Muscle layer of colon (tissue), 2 donors: ENCODE results near the gene OR4E2.
"Not testable (repeated sequence)": the region's sequence is repeated elsewhere in the genome, so short reads cannot be mapped to it uniquely, and the experiment has no call there.

Source experiments
- H3K27ac ChIP-seq: one replicate; pipeline ENCODE4 v1.7.0; 2013; ENCODE audit warnings: low read depth, mild to moderate bottlenecking, low read length, moderate library complexity
- H3K27me3 ChIP-seq, 2 donors: one replicate each; pipeline ENCODE4 v1.7.0; 2013; ENCODE audit warnings: low read length in 2 of 2, mild to moderate bottlenecking in 2 of 2; ENCODE audit not compliant: insufficient read depth in 2 of 2, control insufficient read depth in 1 of 2
- H3K36me3 ChIP-seq: one replicate; pipeline ENCODE4 v1.7.0; 2013; ENCODE audit warnings: mild to moderate bottlenecking, low read length; ENCODE audit not compliant: insufficient read depth
- H3K4me1 ChIP-seq: one replicate; pipeline ENCODE4 v1.7.0; 2013; ENCODE audit warnings: mild to moderate bottlenecking, low read length; ENCODE audit not compliant: insufficient read depth
- H3K4me3 ChIP-seq, 2 donors: one replicate each; pipeline ENCODE4 v1.7.0; 2013; ENCODE audit warnings: low read length in 2 of 2, low read depth in 1 of 2, mild to moderate bottlenecking in 1 of 2, moderate library complexity in 1 of 2
- H3K9ac ChIP-seq: one replicate; pipeline ENCODE4 v1.7.0; 2013; ENCODE audit warnings: low read length
- H3K9me3 ChIP-seq: one replicate; pipeline ENCODE4 v1.7.0; 2013; ENCODE audit warnings: mild to moderate bottlenecking, low read length
- donor health status: abdominal sarcoma.
- donor health status: Adenocarcinoma of cecum.

The OR4E2 gene

GRCh38 chr14:21697662-21698061, 44.0 kb downstream of the OR4E2 start:
- not testable (repeated sequence) for H3K36me3 ChIP-seq, H3K4me1 ChIP-seq, H3K9ac ChIP-seq, H3K27ac ChIP-seq, H3K9me3 ChIP-seq, H3K4me3 ChIP-seq, H3K27me3 ChIP-seq

GRCh38 chr14:21698538-21698937, 44.9 kb downstream of the OR4E2 start:
- H3K36me3 ChIP-seq, H3K9ac ChIP-seq, H3K4me1 ChIP-seq, H3K27ac ChIP-seq, H3K9me3 ChIP-seq, H3K4me3 ChIP-seq, H3K27me3 ChIP-seq: not testable (repeated sequence)

GRCh38 chr14:21699551-21699950, 45.9 kb downstream of the OR4E2 start:
- Histone ChIP-seq H3K27me3 (no peaks in the 10 kb centered on the region), H3K4me3 (no peak overlapping the region), H3K9me3 (no peaks in the 10 kb centered on the region), H3K27ac (no peak overlapping the region), H3K9ac (no peak overlapping the region), H3K4me1 (no peaks in the 10 kb centered on the region), H3K36me3 (no peaks in the 10 kb centered on the region)

GRCh38 chr14:21702316-21702715, 48.7 kb downstream of the OR4E2 start:
- H3K9me3 ChIP-seq, result no peaks in the 10 kb centered on the region
- H3K27ac ChIP-seq, result no peak overlapping the region
- H3K4me1 ChIP-seq, result no peaks in the 10 kb centered on the region
- H3K36me3 ChIP-seq, result no peaks in the 10 kb centered on the region
- H3K9ac ChIP-seq, result no peak overlapping the region
- H3K4me3 ChIP-seq, result no peak overlapping the region
- H3K27me3 ChIP-seq, result no peaks in the 10 kb centered on the region

- H3K4me1 ChIP-seq, result no peaks in the 10 kb centered on the region
- H3K9ac ChIP-seq, result no peak overlapping the region
- H3K4me3 ChIP-seq, result no peak overlapping the region
- H3K9me3 ChIP-seq, result no peaks in the 10 kb centered on the region
- H3K27ac ChIP-seq, result no peak overlapping the region
- H3K27me3 ChIP-seq, result no peaks in the 10 kb centered on the region
- no peaks in the 10 kb centered on the region for H3K36me3 ChIP-seq
Observed at GRCh38 chr14:21703357-21704326, 50.0 kb downstream of the OR4E2 start.

GRCh38 chr14:21704338-21704737, 50.7 kb downstream of the OR4E2 start:
- H3K9me3 ChIP-seq, result no peaks in the 10 kb centered on the region
- no peak overlapping the region for H3K9ac ChIP-seq
- H3K27ac ChIP-seq, result no peak overlapping the region
- H3K36me3 ChIP-seq, result no peaks in the 10 kb centered on the region
- no peaks in the 10 kb centered on the region for H3K27me3 ChIP-seq
- no peaks in the 10 kb centered on the region for H3K4me1 ChIP-seq
- no peak overlapping the region for H3K4me3 ChIP-seq

- H3K4me1 ChIP-seq, result no peaks in the 10 kb centered on the region
- H3K36me3 ChIP-seq, result no peaks in the 10 kb centered on the region
- no peaks in the 10 kb centered on the region for H3K9me3 ChIP-seq
- H3K9ac ChIP-seq, result no peak overlapping the region
- no peak overlapping the region for H3K27ac ChIP-seq
- no peaks in the 10 kb centered on the region for H3K27me3 ChIP-seq
- no peak overlapping the region for H3K4me3 ChIP-seq
Observed at GRCh38 chr14:21711360-21711961, 57.8 kb downstream of the OR4E2 start.

- no peaks in the 10 kb centered on the region for H3K4me1 ChIP-seq
- H3K27ac ChIP-seq, result no peak overlapping the region
- no peaks in the 10 kb centered on the region for H3K36me3 ChIP-seq
- H3K4me3 ChIP-seq, result no peak overlapping the region
- no peaks in the 10 kb centered on the region for H3K27me3 ChIP-seq
- no peaks in the 10 kb centered on the region for H3K9me3 ChIP-seq
- no peak overlapping the region for H3K9ac ChIP-seq
Observed at GRCh38 chr14:21712036-21712435, 58.4 kb downstream of the OR4E2 start.

GRCh38 chr14:21714318-21714929, 60.8 kb downstream of the OR4E2 start:
- Histone ChIP-seq H3K9ac (no peak overlapping the region), H3K4me3 (no peak overlapping the region), H3K27me3 (no peaks in the 10 kb centered on the region), H3K4me1 (no peaks in the 10 kb centered on the region), H3K27ac (no peak overlapping the region), H3K9me3 (no peaks in the 10 kb centered on the region), H3K36me3 (no peaks in the 10 kb centered on the region)
